Tibial nerve (tissue), 4 donors: ENCODE data around the gene TLN1. TPM values are rescaled to one million over a fixed set of nuclear protein-coding genes. Genes with fewer than 3 reads are reported as not detected.

Experiments
- DNase-seq, 2 donors: peaks; one replicate each; pipeline ENCODE4 v3.0.0-alpha.2; 2019; ENCODE audit warnings: low spot score in 2 of 2
- H3K27ac ChIP-seq, 4 donors: fragments of 200-600 bp; sonication (generic) in 3 of 4; one replicate each; pipeline ENCODE4 v1.5.1; 2017 to 2019; ENCODE audit warnings: mild to moderate bottlenecking in 1 of 4
- H3K27me3 ChIP-seq, 2 donors: fragments of 200-600 bp; sonication (generic) in 1 of 2; one replicate each; pipeline versions ENCODE4 v1.5.1 to v1.6.0; 2017 to 2019
- H3K36me3 ChIP-seq, 3 donors: fragments of 200-600 bp; sonication (generic); one replicate each; pipeline ENCODE4 v1.5.1; 2018 to 2019
- H3K4me1 ChIP-seq, 4 donors: fragments of 200-600 bp; sonication (generic) in 3 of 4; one replicate each; pipeline ENCODE4 v1.5.1; 2017 to 2019
- H3K4me3 ChIP-seq, 4 donors: fragments of 200-600 bp; sonication (generic) in 3 of 4; one replicate each; pipeline ENCODE4 v1.5.1; 2017 to 2019; ENCODE audit warnings: mild to moderate bottlenecking in 1 of 4, moderate library complexity in 1 of 4
- H3K9me3 ChIP-seq, 4 donors: fragments of 200-600 bp; sonication (generic) in 3 of 4; one replicate each; pipeline ENCODE4 v1.5.1; 2017 to 2019
- CTCF ChIP-seq, 5 experiments: fragments of 200-600 bp in 3 of 5; fragments of 450-650 bp in 2 of 5; sonication (generic) in 3 of 5; IDR thresholded peaks; one replicate each; pipeline ENCODE4 v1.5.1; 2016 to 2019; ENCODE audit warnings: antibody characterized with exemption in 5 of 5, mild to moderate bottlenecking in 3 of 5, moderate library complexity in 2 of 5
- EP300 ChIP-seq, 2 donors: sonication (generic); formaldehyde crosslinking; IDR thresholded peaks; one replicate each; pipeline ENCODE4 v1.6.1; 2017; ENCODE audit warnings: antibody characterized with exemption in 2 of 2, mild to moderate bottlenecking in 1 of 2
- POLR2A ChIP-seq, 2 donors: fragments of 450-650 bp; IDR thresholded peaks; one replicate each; pipeline ENCODE4 v1.6.1; 2017; ENCODE audit warnings: antibody characterized with exemption in 2 of 2, mild to moderate bottlenecking in 2 of 2, moderate library complexity in 2 of 2
- WGBS, 2 donors: methylation state at CpG; one replicate each; pipeline ENCODE4 v1.1.5; 2018; 5-methylcytosine and 5-hydroxymethylcytosine counted together
- total RNA-seq, 4 donors: library from RNA; depleted of rRNA; stranded (reverse); fragments of >200 nt; gene quantifications; one replicate each; pipeline ENCODE4 v1.1.0, GENCODE V29; 2016

The TLN1 gene
- total RNA-seq, 4 donors from 2014 or later = 284 to 405 (median 350) TPM

- DNase-seq = no peak
- Histone ChIP-seq H3K9me3 (no peaks in the 10 kb centered on the region), H3K4me1 (peaks cover 0 to 21% (median 3%) of the 10 kb centered on the region in 4 donors), H3K27me3 (no peaks in the 10 kb centered on the region), H3K36me3 (peaks cover 0 to 47% (median 0%) of the 10 kb centered on the region in 3 donors), H3K27ac (no peak overlapping the region), H3K4me3 (no peak overlapping the region)
- TF ChIP-seq EP300 (IDR thresholded peaks at IDR 0.05) = no peak
- TF ChIP-seq POLR2A (IDR thresholded peaks at IDR 0.05) = no peak
- TF ChIP-seq CTCF (IDR thresholded peaks at IDR 0.05) = no peak
- WGBS, 2 donors = 31 to 70% methylated on average over 3 of the region's 3 CpGs
Measured at GRCh38 chr9:35681341-35682002, 50.5 kb downstream of the TLN1 start.

GRCh38 chr9:35680331-35681105 lies 51.5 kb downstream of the TLN1 start:
- Histone ChIP-seq H3K9me3 (no peaks in the 10 kb centered on the region), H3K36me3 (peaks cover 0 to 40% (median 0%) of the 10 kb centered on the region in 3 donors), H3K4me3 (no peak overlapping the region), H3K27me3 (no peaks in the 10 kb centered on the region), H3K4me1 (peaks cover 0 to 21% (median 7%) of the 10 kb centered on the region in 4 donors), H3K27ac (no peak overlapping the region)
- 52 to 54% methylated on average over 15 of the region's 15 CpGs for WGBS, 2 donors
- TF ChIP-seq EP300 (IDR thresholded peaks at IDR 0.05) (no peak), POLR2A (IDR thresholded peaks at IDR 0.05) (no peak), CTCF (IDR thresholded peaks at IDR 0.05) (no peak)
- no peak for DNase-seq

GRCh38 chr9:35679766-35680330 lies 52.1 kb downstream of the TLN1 start:
- TF ChIP-seq EP300 (IDR thresholded peaks at IDR 0.05) (no peak), POLR2A (IDR thresholded peaks at IDR 0.05) (no peak), CTCF (IDR thresholded peaks at IDR 0.05) (no peak)
- H3K4me1 ChIP-seq = peaks cover 0 to 20% (median 10%) of the 10 kb centered on the region in 4 donors
- H3K9me3 ChIP-seq = no peaks in the 10 kb centered on the region
- WGBS, 2 donors = 80 to 85% methylated on average over 8 of the region's 8 CpGs
- H3K4me3 ChIP-seq = no peak overlapping the region
- H3K27ac ChIP-seq = no peak overlapping the region
- H3K36me3 ChIP-seq = peaks cover 0 to 33% (median 0%) of the 10 kb centered on the region in 3 donors
- H3K27me3 ChIP-seq = no peaks in the 10 kb centered on the region
- no peak for DNase-seq

- no peaks in the 10 kb centered on the region for H3K9me3 ChIP-seq
- TF ChIP-seq CTCF (IDR thresholded peaks at IDR 0.05) (no peak), POLR2A (IDR thresholded peaks at IDR 0.05) (no peak), EP300 (IDR thresholded peaks at IDR 0.05) (no peak)
- peaks cover 0 to 26% (median 0%) of the 10 kb centered on the region in 3 donors for H3K36me3 ChIP-seq
- H3K27me3 ChIP-seq = no peaks in the 10 kb centered on the region
- no peak overlapping the region for H3K27ac ChIP-seq
- H3K4me1 ChIP-seq = peaks cover 0 to 16% (median 10%) of the 10 kb centered on the region in 4 donors
- DNase-seq = no peak
- WGBS, 2 donors = 90 to 92% methylated on average over 5 of the region's 5 CpGs
- no peak overlapping the region for H3K4me3 ChIP-seq
Measured at GRCh38 chr9:35679091-35679490, 52.9 kb downstream of the TLN1 start.
